Right atrium auricular region (tissue), 2 donors: ENCODE data around the gene BCL10. TPM values are rescaled to one million over a fixed set of nuclear protein-coding genes. Genes with fewer than 3 reads are reported as not detected.

Experiments
- DNase-seq: peaks from one replicate; pipeline ENCODE4 v3.0.0-alpha.2; 2019; ENCODE audit warnings: low spot score
- H3K27ac ChIP-seq, 2 donors: fragments of 200-600 bp; sonication (generic); 1 replicate in 1 of 2; 2 replicates in 1 of 2; pipeline ENCODE4 v1.5.1; 2016 to 2019
- H3K27me3 ChIP-seq, 2 donors: fragments of 200-600 bp; sonication (generic); one replicate each; pipeline versions ENCODE4 v1.5.1 to v1.6.0; 2017 to 2019
- H3K36me3 ChIP-seq: fragments of 200-600 bp; sonication (generic); one replicate; pipeline ENCODE4 v1.5.1; 2016
- H3K4me1 ChIP-seq, 2 donors: fragments of 200-600 bp; sonication (generic); one replicate each; pipeline versions ENCODE4 v1.5.1 to v1.6.0; 2017 to 2019
- H3K4me3 ChIP-seq, 2 donors: fragments of 200-600 bp; sonication (generic); 1 replicate in 1 of 2; 2 replicates in 1 of 2; pipeline ENCODE4 v1.5.1; 2017 to 2019; ENCODE audit warnings: mild to moderate bottlenecking in 1 of 2, moderate library complexity in 1 of 2
- H3K9me3 ChIP-seq, 2 donors: fragments of 200-600 bp; sonication (generic); one replicate each; pipeline ENCODE4 v1.5.1; 2019
- total RNA-seq, 2 donors: library from RNA; depleted of rRNA; stranded (reverse); fragments of >200 nt; gene quantifications; one replicate each; pipeline ENCODE4 v1.1.0, GENCODE V29; 2016
- TF ChIP-seq, protein P1 (sequence below), 2 donors: fragments of 200-600 bp; sonication (generic); IDR thresholded peaks; one replicate each; pipeline ENCODE4 v1.5.1; 2019; ENCODE audit warnings: antibody characterized with exemption in 2 of 2

Gene BCL10
- total RNA-seq, 2 donors from 2014 or later: 7.5 to 8.0 TPM

- no peaks in the 10 kb centered on the region for H3K27me3 ChIP-seq
- H3K4me3 ChIP-seq: no peak overlapping the region
- H3K27ac ChIP-seq: no peak overlapping the region
- TF ChIP-seq, protein P1, sequence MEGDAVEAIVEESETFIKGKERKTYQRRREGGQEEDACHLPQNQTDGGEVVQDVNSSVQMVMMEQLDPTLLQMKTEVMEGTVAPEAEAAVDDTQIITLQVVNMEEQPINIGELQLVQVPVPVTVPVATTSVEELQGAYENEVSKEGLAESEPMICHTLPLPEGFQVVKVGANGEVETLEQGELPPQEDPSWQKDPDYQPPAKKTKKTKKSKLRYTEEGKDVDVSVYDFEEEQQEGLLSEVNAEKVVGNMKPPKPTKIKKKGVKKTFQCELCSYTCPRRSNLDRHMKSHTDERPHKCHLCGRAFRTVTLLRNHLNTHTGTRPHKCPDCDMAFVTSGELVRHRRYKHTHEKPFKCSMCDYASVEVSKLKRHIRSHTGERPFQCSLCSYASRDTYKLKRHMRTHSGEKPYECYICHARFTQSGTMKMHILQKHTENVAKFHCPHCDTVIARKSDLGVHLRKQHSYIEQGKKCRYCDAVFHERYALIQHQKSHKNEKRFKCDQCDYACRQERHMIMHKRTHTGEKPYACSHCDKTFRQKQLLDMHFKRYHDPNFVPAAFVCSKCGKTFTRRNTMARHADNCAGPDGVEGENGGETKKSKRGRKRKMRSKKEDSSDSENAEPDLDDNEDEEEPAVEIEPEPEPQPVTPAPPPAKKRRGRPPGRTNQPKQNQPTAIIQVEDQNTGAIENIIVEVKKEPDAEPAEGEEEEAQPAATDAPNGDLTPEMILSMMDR (IDR thresholded peaks at IDR 0.05): no peak
- no peak for DNase-seq
- H3K4me1 ChIP-seq: no peaks in the 10 kb centered on the region
- H3K36me3 ChIP-seq: no peaks in the 10 kb centered on the region
- no peaks in the 10 kb centered on the region for H3K9me3 ChIP-seq
Observed at GRCh38 chr1:85289207-85289847, 12.9 kb upstream of the BCL10 start.

DNA sequence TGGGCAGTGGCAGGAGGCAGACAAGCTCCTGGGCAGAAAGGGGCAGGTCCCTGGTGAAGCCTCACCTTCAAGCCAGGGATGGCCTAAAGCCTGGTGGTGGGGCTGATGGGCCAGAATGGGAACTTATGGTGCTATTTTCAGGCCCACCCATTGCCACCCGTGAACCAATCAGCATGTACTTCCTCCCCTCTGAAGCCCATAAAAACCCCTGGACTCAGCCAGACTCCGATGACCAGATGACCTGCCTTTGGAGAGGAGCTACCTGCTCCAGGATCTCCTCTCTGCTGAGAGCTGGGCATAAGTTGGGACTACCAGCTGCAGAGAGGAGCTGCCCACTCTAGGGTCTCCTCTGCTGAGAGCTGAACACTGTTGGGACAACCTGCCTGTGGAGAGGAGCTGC lies 7.8 kb upstream of the BCL10 start:
- no peak overlapping the region for H3K27ac ChIP-seq
- H3K4me1 ChIP-seq: no peaks in the 10 kb centered on the region
- no peak for DNase-seq
- no peaks in the 10 kb centered on the region for H3K36me3 ChIP-seq
- H3K4me3 ChIP-seq: no peak overlapping the region
- no peaks in the 10 kb centered on the region for H3K27me3 ChIP-seq
- TF ChIP-seq, protein P1 (IDR thresholded peaks at IDR 0.05): no peak
- no peaks in the 10 kb centered on the region for H3K9me3 ChIP-seq

DNA sequence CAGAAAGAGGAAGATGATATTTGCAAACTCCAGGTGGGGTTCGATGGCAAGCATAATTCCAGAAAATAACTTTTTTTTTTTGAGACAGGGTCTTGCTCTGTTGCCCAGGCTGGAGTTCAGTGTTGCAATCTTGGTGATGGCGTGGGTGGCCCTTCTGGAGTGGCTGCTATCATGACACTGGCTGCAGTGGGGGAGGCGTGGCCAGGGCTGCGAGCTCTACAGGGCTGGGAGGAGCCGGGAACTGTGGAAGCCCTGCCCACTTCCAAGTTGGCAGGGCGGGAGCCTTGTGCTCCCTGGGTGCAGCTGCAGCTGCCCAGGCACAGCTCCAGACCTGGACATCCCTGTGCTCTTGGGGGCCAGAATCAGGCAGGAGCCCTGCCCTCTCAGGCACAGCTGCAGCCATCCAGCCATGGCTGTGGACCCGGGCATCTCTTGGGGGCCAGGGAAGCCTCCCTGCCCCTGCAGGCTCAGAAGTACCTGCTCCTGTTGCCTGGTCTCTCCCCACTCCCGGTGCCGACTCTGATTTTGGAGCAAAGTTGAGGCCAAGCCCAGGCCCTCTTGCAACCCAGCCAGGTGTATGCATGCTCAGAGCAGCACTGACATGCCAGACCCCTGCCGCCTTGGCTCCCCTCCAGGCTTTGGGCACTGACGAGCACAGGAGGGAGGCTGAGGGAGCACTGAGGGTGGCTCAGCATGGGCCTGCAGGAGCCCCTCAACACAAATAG lies 7.2 kb upstream of the BCL10 start:
- no peaks in the 10 kb centered on the region for H3K9me3 ChIP-seq
- DNase-seq: no peak
- no peaks in the 10 kb centered on the region for H3K36me3 ChIP-seq
- no peaks in the 10 kb centered on the region for H3K27me3 ChIP-seq
- H3K4me3 ChIP-seq: no peak overlapping the region
- no peaks in the 10 kb centered on the region for H3K4me1 ChIP-seq
- no peak overlapping the region for H3K27ac ChIP-seq
- TF ChIP-seq, protein P1 (IDR thresholded peaks at IDR 0.05): no peak

DNA sequence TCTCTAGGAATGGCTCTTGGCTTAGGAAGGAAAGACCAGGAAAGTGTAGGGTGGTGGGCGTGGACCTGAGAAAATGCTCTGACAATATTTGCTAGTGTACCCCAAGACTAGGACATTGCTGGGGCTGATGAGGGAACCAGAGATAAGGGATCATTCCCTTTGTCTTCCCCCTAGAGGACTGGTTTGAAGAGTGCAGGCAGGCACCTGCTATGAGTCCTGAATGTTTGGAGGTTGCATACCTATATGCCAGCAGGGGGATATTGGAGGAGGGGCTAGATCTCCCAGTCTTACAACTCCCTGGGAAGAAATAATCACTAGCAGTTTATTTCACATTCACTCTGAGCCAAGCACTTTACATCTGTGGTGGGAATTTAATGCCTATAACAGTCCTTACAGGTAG lies 6.0 kb upstream of the BCL10 start:
- TF ChIP-seq, protein P1 (IDR thresholded peaks at IDR 0.05): no peak
- Histone ChIP-seq H3K4me3 (no peak overlapping the region), H3K27me3 (no peaks in the 10 kb centered on the region), H3K9me3 (no peaks in the 10 kb centered on the region), H3K4me1 (peaks cover 0 to under 1% of the 10 kb centered on the region in 2 donors), H3K36me3 (no peaks in the 10 kb centered on the region), H3K27ac (no peak overlapping the region)
- DNase-seq: no peak

DNA sequence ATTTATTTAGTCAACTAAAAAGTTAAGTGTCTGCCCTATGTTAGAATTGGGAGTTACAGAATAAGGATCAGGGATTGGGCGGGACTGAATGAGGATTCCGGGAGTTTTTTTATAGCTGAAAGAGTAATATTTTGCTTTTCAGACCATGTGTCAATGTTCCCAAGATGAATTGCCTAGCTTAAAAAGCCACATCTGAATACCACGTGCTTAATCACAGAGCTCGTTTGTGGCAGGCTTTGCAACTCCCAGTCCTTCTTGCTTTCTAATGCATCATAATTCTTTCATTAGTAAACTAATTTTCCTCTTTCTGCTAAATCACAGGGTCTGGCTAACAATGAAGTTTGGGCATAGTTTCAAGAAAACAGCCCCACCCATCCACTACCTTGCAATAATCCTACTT lies 4.2 kb upstream of the BCL10 start:
- Histone ChIP-seq H3K36me3 (no peaks in the 10 kb centered on the region), H3K4me3 (no peak overlapping the region), H3K9me3 (no peaks in the 10 kb centered on the region), H3K27ac (no peak overlapping the region), H3K4me1 (peaks cover 0 to 7% of the 10 kb centered on the region in 2 donors), H3K27me3 (no peaks in the 10 kb centered on the region)
- TF ChIP-seq, protein P1 (IDR thresholded peaks at IDR 0.05): no peak
- DNase-seq: no peak
